ENCODE measurements around the gene EXOC4.

EXOC4 gene

DNA sequence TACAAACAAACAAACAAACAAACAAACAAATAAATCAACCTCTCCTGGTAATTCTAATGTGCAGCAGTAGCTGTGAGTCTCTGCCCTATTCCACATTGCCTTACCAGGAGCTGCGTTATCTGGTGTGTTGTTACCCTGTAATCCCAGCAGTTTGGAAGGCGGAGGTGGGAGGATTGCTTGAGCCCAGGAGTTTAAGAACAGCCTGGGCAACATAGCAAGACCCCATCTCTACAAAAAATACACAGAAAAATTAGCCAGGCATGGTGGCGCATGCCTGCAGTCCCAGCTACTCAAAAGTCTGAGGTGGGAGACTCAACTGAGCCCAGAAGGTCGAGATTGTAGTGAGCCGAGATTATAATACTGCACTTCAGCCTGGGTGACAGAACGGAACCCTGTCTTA is 192.7 kb downstream of the EXOC4 start:
- Histone ChIP-seq H3K36me3 (no peaks in the 10 kb centered on the region), H3K27ac (no peak overlapping the region), H3K4me3 (ENCODE audit: low read depth, low read length) (no peak overlapping the region), H3K27me3 (ENCODE audit: insufficient read depth, low read depth, severe bottlenecking) (no peaks in the 10 kb centered on the region), H3K9me3 (ENCODE audit: severe bottlenecking) (no peaks in the 10 kb centered on the region)
- TF ChIP-seq CTCF (IDR thresholded peaks at IDR 0.05; ENCODE audit: low read depth, low read length): no peak
- no peak for DNase-seq

DNA sequence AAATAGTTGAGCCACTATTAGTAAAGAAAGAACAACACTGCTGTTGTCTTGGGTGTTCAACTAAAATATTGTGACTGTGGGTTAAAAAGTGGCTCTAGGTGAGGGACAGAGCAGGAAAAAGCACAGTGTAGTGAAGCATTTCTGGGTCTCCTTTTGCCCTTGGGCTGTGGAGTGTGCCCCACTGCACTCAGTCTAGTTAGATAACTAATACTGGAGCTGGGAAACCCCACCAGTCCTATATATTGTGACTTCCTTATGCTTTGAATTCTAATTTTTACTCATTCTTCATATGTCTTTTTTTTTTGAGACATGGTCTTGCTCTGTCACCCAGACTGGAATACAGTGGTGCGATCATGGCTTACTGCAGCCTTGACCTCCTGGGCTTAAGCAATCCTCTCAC is 195.1 kb downstream of the EXOC4 start:
- no peaks in the 10 kb centered on the region for H3K36me3 ChIP-seq
- H3K9me3 ChIP-seq (ENCODE audit: severe bottlenecking): no peaks in the 10 kb centered on the region
- DNase-seq: no peak
- no peak overlapping the region for H3K27ac ChIP-seq
- H3K27me3 ChIP-seq (ENCODE audit: insufficient read depth, low read depth, severe bottlenecking): no peaks in the 10 kb centered on the region
- TF ChIP-seq CTCF (IDR thresholded peaks at IDR 0.05; ENCODE audit: low read depth, low read length): no peak
- H3K4me3 ChIP-seq (ENCODE audit: low read depth, low read length): no peak overlapping the region

- no peak overlapping the region for H3K27ac ChIP-seq
- no peak overlapping the region for H3K4me3 ChIP-seq (ENCODE audit: low read depth, low read length)
- no peak for DNase-seq
- no peak for TF ChIP-seq CTCF (IDR thresholded peaks at IDR 0.05; ENCODE audit: low read depth, low read length)
- H3K27me3 ChIP-seq (ENCODE audit: insufficient read depth, low read depth, severe bottlenecking): no peaks in the 10 kb centered on the region
- no peaks in the 10 kb centered on the region for H3K9me3 ChIP-seq (ENCODE audit: severe bottlenecking)
- H3K36me3 ChIP-seq: no peaks in the 10 kb centered on the region
Observed at GRCh38 chr7:133452577-133452976, 199.7 kb downstream of the EXOC4 start.

GRCh38 chr7:133458688-133459087 is 205.8 kb downstream of the EXOC4 start:
- Histone ChIP-seq H3K27me3 (ENCODE audit: insufficient read depth, low read depth, severe bottlenecking) (no peaks in the 10 kb centered on the region), H3K36me3 (no peaks in the 10 kb centered on the region), H3K4me3 (ENCODE audit: low read depth, low read length) (no peak overlapping the region), H3K9me3 (ENCODE audit: severe bottlenecking) (no peaks in the 10 kb centered on the region), H3K27ac (no peak overlapping the region)
- DNase-seq: no peak
- no peak for TF ChIP-seq CTCF (IDR thresholded peaks at IDR 0.05; ENCODE audit: low read depth, low read length)

DNA sequence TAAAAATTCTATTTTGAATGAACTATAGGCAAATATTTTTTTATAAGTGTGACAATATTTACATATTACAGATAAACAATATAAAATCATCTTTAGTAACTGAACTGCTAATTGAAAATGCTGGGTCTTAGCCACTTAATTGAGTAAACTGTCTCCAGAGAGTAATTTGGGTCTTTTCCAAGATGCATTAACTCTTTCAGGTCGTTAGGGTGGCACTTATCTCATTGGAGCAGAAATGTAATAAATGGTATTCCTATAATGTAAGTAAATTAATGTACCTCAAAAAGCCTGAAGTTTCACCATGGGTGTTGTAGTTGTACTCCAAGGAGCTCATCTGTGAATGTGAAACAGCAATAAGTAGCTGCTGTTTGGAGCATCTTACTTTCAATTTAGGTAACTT is 208.5 kb downstream of the EXOC4 start:
- Histone ChIP-seq H3K27ac (no peak overlapping the region), H3K9me3 (ENCODE audit: severe bottlenecking) (no peaks in the 10 kb centered on the region), H3K36me3 (no peaks in the 10 kb centered on the region), H3K4me3 (ENCODE audit: low read depth, low read length) (no peak overlapping the region), H3K27me3 (ENCODE audit: insufficient read depth, low read depth, severe bottlenecking) (no peaks in the 10 kb centered on the region)
- TF ChIP-seq CTCF (IDR thresholded peaks at IDR 0.05; ENCODE audit: low read depth, low read length): no peak
- no peak for DNase-seq

GRCh38 chr7:133475655-133476054 is 222.8 kb downstream of the EXOC4 start:
- Histone ChIP-seq H3K36me3 (no peaks in the 10 kb centered on the region), H3K9me3 (ENCODE audit: severe bottlenecking) (no peaks in the 10 kb centered on the region), H3K4me3 (ENCODE audit: low read depth, low read length) (no peak overlapping the region)

More at GRCh38 chr7:133475655-133476054, 222.8 kb downstream of the EXOC4 start:
- Histone ChIP-seq H3K27ac (no peak overlapping the region), H3K27me3 (ENCODE audit: insufficient read depth, low read depth, severe bottlenecking) (no peaks in the 10 kb centered on the region)
- no peak for TF ChIP-seq CTCF (IDR thresholded peaks at IDR 0.05; ENCODE audit: low read depth, low read length)
- DNase-seq: no peak

Measured in WERI-Rb-1 (cell line).